HG03354 (cell line): ENCODE measurements around the gene OXSR1.

Experiments
- ATAC-seq: cut with Tn5 transposase; IDR thresholded peaks from one replicate; pipeline ENCODE4 v1.9.1; 2021; ENCODE audit warnings: mild to moderate bottlenecking; ENCODE audit not compliant: unreplicated experiment, poor library complexity, severe bottlenecking

OXSR1 gene

GRCh38 chr3:38254872-38255271 is 89.5 kb downstream of the OXSR1 start:
- no peak for ATAC-seq

GRCh38 chr3:38255627-38256026 is 90.3 kb downstream of the OXSR1 start:
- no peak for ATAC-seq

DNA sequence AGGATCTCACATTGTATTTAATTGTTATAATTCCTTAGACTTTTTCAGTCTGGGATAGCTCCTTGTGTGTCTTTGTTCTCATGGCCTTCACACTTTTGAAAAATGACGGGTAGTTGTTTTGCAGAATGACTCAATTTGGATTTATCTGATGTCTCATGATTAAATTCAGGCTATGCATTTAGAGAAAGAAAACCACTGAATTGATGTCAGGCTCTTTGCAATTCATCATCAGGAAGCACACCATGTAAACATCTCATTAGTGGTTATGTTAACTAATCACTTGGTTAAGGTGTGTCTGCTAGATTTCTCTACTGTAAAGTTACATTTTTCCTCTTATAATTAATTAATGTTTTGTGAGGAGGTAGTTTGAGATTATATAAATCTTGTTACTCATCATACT is 92.2 kb downstream of the OXSR1 start:
- ATAC-seq, result no peak

DNA sequence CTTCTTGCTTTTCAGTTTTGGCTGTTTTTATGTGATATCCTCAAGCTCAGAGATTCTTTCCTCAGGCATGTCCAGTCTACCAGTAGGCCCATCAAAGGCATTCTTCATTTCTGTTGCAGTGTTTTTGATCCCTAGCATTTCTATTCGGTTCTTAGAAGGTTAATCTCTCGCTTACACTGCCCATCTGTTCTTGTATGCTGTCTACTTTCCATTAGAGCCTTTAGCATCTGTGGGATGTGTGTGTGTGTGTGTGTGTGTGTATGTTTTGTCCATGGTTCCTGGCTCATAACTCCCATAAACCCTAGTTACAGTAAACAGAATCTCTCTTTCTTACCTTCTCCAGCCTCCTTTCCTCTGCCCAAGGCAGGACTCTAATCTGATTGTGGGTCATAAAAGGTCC is 95.1 kb downstream of the OXSR1 start:
- no peak for ATAC-seq

DNA sequence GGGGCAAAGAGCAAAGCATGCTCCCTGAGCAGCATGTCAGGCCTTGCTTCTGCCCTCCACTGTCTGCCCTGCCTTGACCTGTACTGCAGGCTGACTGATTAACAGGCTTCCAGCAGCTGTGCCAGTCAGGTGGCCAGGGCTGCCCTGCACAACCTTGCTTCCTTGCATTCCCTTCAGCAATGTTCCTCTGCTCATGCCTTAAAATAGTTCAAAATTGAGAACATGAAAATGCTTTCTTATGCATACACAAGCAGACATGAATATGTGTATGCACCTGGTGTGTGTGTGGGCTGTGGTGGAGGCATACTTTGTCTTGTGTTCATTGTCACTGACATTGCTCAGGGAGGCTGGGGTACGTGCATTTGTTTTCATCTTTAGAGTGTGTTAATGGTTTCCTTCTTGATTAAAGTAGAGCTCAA is 99.0 kb downstream of the OXSR1 start:
- no peak for ATAC-seq

GRCh38 chr3:38264779-38265178 is 99.4 kb downstream of the OXSR1 start:
- no peak for ATAC-seq

GRCh38 chr3:38265604-38266307 is 100.4 kb downstream of the OXSR1 start, which contains the start of gene SLC22A13:
Gene SLC22A13, plus strand, starts transcription at chr3:38265812. Its CDS starts 49 bp downstream, at chr3:38265861.
- no peak for ATAC-seq

DNA sequence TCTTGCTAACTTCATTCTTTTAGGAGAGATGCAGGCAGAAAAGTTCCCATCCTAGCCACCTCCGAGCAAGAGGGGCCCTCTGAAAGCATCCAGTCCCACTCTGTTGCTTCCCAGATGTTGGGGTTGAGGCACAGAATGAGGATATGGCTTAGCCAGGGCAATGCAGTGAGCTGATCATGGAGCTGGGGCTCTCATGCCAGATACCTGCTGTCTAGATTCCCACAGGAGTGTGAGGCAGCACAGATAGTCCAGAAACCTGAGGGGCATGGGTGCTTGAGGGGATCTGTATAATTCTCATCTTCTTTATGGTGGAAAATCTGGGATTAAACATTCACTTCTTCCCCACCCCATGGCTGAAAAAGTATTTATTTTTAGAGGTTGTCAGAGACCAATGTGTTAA is 101.5 kb downstream of the OXSR1 start:
- no peak for ATAC-seq

- no peak for ATAC-seq
Observed at GRCh38 chr3:38267662-38268061, 102.3 kb downstream of the OXSR1 start.

DNA sequence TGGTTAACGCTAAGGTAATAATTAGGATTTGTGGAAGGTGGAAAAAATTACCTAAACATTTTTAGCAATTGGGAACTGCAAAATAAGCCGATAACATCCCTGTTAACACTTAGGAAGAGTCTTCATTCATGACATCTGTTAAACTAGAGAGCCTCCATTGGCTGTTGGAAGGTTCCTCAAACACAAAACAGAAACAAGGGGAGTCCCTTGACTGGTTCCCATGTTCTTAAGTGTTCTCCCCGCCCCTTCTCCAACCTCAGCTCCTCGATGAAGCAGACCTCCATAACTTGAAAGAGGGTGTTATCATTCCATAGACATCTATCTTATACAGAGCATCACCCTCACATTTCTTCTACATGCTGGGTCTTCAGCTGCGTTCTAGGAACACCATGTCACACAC is 102.8 kb downstream of the OXSR1 start:
- no peak for ATAC-seq

DNA sequence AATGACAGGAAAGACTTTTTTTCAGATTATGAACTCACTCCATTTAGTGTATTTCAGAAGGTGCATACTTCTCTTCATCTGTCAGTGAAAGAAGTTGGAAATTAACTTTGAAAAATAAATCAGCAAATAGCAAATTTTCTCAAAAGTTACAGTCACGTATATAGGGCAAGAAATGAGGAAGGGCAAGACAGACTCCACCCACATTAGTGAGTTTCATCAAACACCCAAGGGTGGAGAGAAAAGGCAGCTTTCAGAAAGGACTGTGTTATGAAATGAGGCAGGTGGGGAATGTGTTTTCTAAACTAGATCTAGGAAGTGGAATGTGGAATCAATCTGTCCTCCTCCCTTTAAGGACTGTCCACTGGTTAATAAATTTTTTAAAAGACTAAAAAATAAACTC is 103.2 kb downstream of the OXSR1 start:
- ATAC-seq, result no peak

DNA sequence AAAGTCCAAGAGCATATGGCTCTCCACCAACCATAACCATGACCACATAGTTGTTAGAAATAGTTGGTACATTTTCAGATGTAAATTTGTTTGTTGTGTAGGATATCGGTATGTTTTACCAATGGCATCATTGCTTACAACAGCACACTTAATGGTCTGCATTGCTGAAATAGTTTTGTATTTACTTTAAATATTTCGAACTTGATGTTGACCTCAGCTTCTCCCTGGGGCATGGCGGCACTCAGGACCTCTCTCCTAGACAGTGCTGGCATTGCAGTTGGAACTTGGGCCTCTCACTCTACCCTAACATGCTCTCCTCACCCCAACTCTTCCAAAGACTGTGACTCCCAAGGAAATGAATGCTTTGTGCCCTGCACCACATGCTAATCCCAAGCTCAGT is 105.3 kb downstream of the OXSR1 start:
- ATAC-seq, result no peak

GRCh38 chr3:38271553-38271952 is 106.2 kb downstream of the OXSR1 start:
- ATAC-seq, result no peak

- no peak for ATAC-seq
Observed at GRCh38 chr3:38274864-38275649, 109.7 kb downstream of the OXSR1 start.

DNA sequence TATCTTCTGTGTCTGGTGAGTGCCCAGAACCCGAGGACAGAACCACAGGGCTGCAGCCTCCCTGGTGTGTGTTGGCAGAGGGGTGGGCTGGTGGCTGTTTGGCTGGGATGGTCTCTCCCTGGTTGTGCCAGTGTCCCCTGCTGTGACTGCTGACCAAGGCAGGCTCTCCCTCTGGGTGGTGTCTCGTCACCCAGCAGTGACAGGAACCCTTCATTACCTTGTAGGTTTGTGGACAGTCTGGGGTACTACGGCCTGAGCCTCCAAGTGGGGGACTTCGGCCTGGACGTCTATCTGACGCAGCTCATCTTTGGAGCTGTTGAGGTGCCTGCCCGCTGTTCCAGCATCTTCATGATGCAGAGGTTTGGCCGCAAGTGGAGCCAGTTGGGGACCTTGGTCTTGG is 110.3 kb downstream of the OXSR1 start:
- ATAC-seq, result no peak

GRCh38 chr3:38276081-38276916 is 111.0 kb downstream of the OXSR1 start:
- no peak for ATAC-seq

- ATAC-seq, result no peak
Observed at GRCh38 chr3:38276917-38277630, 111.7 kb downstream of the OXSR1 start.

DNA sequence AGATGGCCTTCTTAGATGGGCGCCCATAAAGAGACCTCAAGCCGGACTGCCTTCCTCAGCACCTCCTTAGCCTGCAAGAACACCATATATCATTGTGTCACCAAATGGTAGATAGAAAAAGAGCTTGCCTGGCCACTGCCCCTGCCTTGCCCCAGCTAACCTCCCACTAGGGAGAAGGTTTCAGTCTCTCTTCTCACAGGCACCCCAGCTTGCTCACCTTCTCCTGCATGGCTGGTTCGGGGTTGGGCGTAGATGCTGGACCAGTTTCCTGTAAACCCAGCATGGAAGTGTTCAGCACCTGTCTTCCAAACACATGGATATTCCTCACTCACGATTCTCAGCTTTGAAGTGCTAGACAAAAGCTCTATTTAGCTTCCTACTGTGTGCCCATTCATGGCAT is 113.5 kb downstream of the OXSR1 start:
- ATAC-seq, result no peak

DNA sequence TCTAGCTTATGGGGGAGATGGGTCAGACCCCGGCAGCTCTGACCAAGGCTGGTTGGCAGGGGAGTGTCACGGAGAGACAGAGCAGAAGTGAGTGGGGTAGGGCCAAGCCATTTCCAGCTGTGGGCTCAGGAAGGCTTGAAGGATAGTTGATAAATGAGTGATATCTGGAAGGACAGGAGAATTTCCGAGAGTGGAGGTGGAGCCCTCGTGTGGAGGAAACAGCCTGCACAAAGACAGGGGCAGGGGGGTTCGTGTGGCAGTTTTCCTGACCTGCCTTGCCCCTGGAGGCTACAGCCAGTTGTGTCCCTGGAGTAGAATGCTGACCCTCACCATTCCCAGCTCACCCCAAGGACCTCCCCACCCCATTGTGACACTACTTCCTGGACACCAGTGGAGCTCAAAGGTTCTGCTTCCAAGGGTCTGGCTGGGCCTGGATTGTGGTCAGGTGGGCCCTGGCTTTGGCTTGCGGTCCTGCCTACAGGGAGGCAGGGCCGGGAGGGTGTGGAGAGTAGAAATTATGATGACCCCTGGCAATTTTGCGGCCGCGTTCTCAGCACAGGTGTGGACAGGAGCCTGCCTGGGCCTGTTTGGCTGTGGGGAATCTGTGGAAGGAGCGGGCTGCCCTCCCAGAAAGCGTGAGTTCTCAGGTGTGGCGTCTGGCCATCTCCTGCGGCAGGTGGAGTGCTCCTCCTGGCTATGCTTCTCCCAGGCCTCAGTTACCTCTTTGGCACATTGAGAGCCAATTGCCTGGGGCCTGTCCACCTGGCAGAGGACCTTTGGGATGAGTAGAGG is 116.8 kb downstream of the OXSR1 start, which contains the start of gene SLC22A14:
SLC22A14 (plus strand) TSS at position 400 of the 792 bp plus-strand sequence. CDS start 23,733 bp downstream, outside the sequence.
- no peak for ATAC-seq
